Thoracic aorta (tissue), 2 donors: ENCODE results near the gene PLEKHA4. TPM values are rescaled to one million over a fixed set of nuclear protein-coding genes. Genes with fewer than 3 reads are reported as not detected.
A peak's percentile ranks its signal among the peaks of the same experiment; 100 is the strongest.

Experiments used
- ATAC-seq: fragments of 150-250 bp; one replicate; pipeline ENCODE4 v1.8.0; 2017; ENCODE audit warnings: low read depth; ENCODE audit not compliant: insufficient number of reproducible peaks, low FRiP score
- DNase-seq: peaks from one replicate; pipeline ENCODE4 v3.0.0-alpha.2; 2020; ENCODE audit warnings: low spot score
- H3K27ac ChIP-seq, 2 donors: fragments of 200-600 bp; sonication (generic); 1 replicate in 1 of 2; 2 replicates in 1 of 2; pipeline ENCODE4 v1.5.1; 2016; ENCODE audit warnings: mild to moderate bottlenecking in 2 of 2, moderate library complexity in 2 of 2
- H3K27me3 ChIP-seq: fragments of 200-600 bp; sonication (generic); replicated peaks from 2 replicates; pipeline ENCODE4 v1.6.0; 2016; ENCODE audit warnings: mild to moderate bottlenecking; ENCODE audit not compliant: insufficient read depth
- H3K36me3 ChIP-seq: fragments of 200-600 bp; sonication (generic); one replicate; pipeline ENCODE4 v1.5.1; 2016
- H3K4me1 ChIP-seq, 2 donors: fragments of 200-600 bp; sonication (generic); 1 replicate in 1 of 2; 2 replicates in 1 of 2; pipeline versions ENCODE4 v1.5.1 to v1.6.0; 2016; ENCODE audit warnings: low read depth in 2 of 2, mild to moderate bottlenecking in 1 of 2; ENCODE audit not compliant: control insufficient read depth in 1 of 2
- H3K4me3 ChIP-seq: fragments of 200-600 bp; sonication (generic); 2 replicates; pipeline ENCODE4 v1.5.1; 2016; ENCODE audit warnings: mild to moderate bottlenecking
- H3K9me3 ChIP-seq: fragments of 200-600 bp; sonication (generic); 2 replicates; pipeline ENCODE4 v1.5.1; 2016
- CTCF ChIP-seq: fragments of 200-600 bp; sonication (generic); IDR thresholded peaks from one replicate; pipeline ENCODE4 v1.5.1; 2019; ENCODE audit warnings: antibody characterized with exemption
- total RNA-seq, 2 donors: library from RNA; depleted of rRNA; stranded (reverse); fragments of >200 nt; gene quantifications; one replicate each; pipeline versions ENCODE4 v1.1.0 to v1.2.3, GENCODE V29; 2016

PLEKHA4 gene
- total RNA-seq, 2 donors from 2014 or later: 45.1 to 45.2 TPM

GRCh38 chr19:48826606-48827020, 41.8 kb downstream of the PLEKHA4 start:
- Histone ChIP-seq H3K9me3 (no peaks in the 10 kb centered on the region), H3K36me3 (peaks cover 10% of the 10 kb centered on the region), H3K27me3 (no peaks in the 10 kb centered on the region), H3K27ac (no peak overlapping the region), H3K4me1 (no peaks in the 10 kb centered on the region), H3K4me3 (no peak overlapping the region)
- TF ChIP-seq CTCF: no peak
- ATAC-seq (no peak), DNase-seq (no peak)

GRCh38 chr19:48822514-48822913, 45.9 kb downstream of the PLEKHA4 start:
- ATAC-seq (no peak), DNase-seq (no peak)
- Histone ChIP-seq H3K27ac (no peak overlapping the region), H3K27me3 (no peaks in the 10 kb centered on the region), H3K36me3 (no peaks in the 10 kb centered on the region), H3K4me1 (peaks cover 6 to 10% of the 10 kb centered on the region in 2 donors), H3K9me3 (no peaks in the 10 kb centered on the region), H3K4me3 (no peak overlapping the region)
- no peak for TF ChIP-seq CTCF

GRCh38 chr19:48821633-48822032, 46.8 kb downstream of the PLEKHA4 start:
- no peaks in the 10 kb centered on the region for H3K36me3 ChIP-seq
- H3K4me3 ChIP-seq: no peak overlapping the region
- ATAC-seq (no peak), DNase-seq (no peak)
- H3K9me3 ChIP-seq: no peaks in the 10 kb centered on the region
- H3K27ac ChIP-seq: no peak overlapping the region
- TF ChIP-seq CTCF: no peak
- H3K4me1 ChIP-seq: peaks cover 6 to 10% of the 10 kb centered on the region in 2 donors
- no peaks in the 10 kb centered on the region for H3K27me3 ChIP-seq

- TF ChIP-seq CTCF: no peak
- ATAC-seq (peak; percentile 78), DNase-seq (peak; percentile 74)
- Histone ChIP-seq H3K4me3 (no peak overlapping the region), H3K36me3 (no peaks in the 10 kb centered on the region), H3K9me3 (no peaks in the 10 kb centered on the region), H3K4me1 (peaks cover 6 to 15% of the 10 kb centered on the region in 2 donors), H3K27ac (peak overlapping the region; percentile 54 to 66), H3K27me3 (no peaks in the 10 kb centered on the region)
These were observed 49.0 kb downstream of the PLEKHA4 start for GRCh38 chr19:48819366-48819816.

- ATAC-seq (no peak), DNase-seq (no peak)
- no peak for TF ChIP-seq CTCF
- H3K4me3 ChIP-seq: no peak overlapping the region
- H3K36me3 ChIP-seq: no peaks in the 10 kb centered on the region
- H3K4me1 ChIP-seq: peaks cover 6 to 15% of the 10 kb centered on the region in 2 donors
- no peaks in the 10 kb centered on the region for H3K9me3 ChIP-seq
- no peaks in the 10 kb centered on the region for H3K27me3 ChIP-seq
- H3K27ac ChIP-seq: peak overlapping the region in 1 of 2 donors; percentile 66
These were observed 50.1 kb downstream of the PLEKHA4 start for GRCh38 chr19:48818234-48818820.
